ENCODE data around the gene RNF8.
"Not testable (repeated sequence)": the region's sequence is repeated elsewhere in the genome, so short reads cannot be mapped to it uniquely, and the experiment has no call there.

Gene RNF8

GRCh38 chr6:37321101-37321500 lies 32.7 kb upstream of the RNF8 start:
- DNase-seq (ENCODE audit: low read depth) = no peak

- no peak for DNase-seq (ENCODE audit: low read depth)
Measured at GRCh38 chr6:37321516-37322415, 32.0 kb upstream of the RNF8 start.

GRCh38 chr6:37323580-37323979 lies 30.2 kb upstream of the RNF8 start:
- DNase-seq (ENCODE audit: low read depth) = no peak

- DNase-seq (ENCODE audit: low read depth) = no peak
Measured at GRCh38 chr6:37324131-37325033, 29.4 kb upstream of the RNF8 start.

GRCh38 chr6:37330345-37330744 lies 23.4 kb upstream of the RNF8 start:
- DNase-seq (ENCODE audit: low read depth) = not testable (repeated sequence)

- no peak for DNase-seq (ENCODE audit: low read depth)
Measured at GRCh38 chr6:37331047-37331446, 22.7 kb upstream of the RNF8 start.

GRCh38 chr6:37332894-37333293 lies 20.9 kb upstream of the RNF8 start:
- no peak for DNase-seq (ENCODE audit: low read depth)

GRCh38 chr6:37334047-37334446 lies 19.7 kb upstream of the RNF8 start:
- DNase-seq (ENCODE audit: low read depth) = no peak

- DNase-seq (ENCODE audit: low read depth) = not testable (repeated sequence)
Measured at GRCh38 chr6:37338317-37338716, 15.5 kb upstream of the RNF8 start.

- DNase-seq (ENCODE audit: low read depth) = no peak
Measured at GRCh38 chr6:37338745-37339255, 15.0 kb upstream of the RNF8 start.

GRCh38 chr6:37339741-37340638 lies 13.8 kb upstream of the RNF8 start:
- no peak for DNase-seq (ENCODE audit: low read depth)

- no peak for DNase-seq (ENCODE audit: low read depth)
Measured at GRCh38 chr6:37340639-37340943, 13.2 kb upstream of the RNF8 start.

GRCh38 chr6:37343248-37343647 lies 10.5 kb upstream of the RNF8 start:
- DNase-seq (ENCODE audit: low read depth) = no peak

- DNase-seq (ENCODE audit: low read depth) = no peak
Measured at GRCh38 chr6:37344308-37344707, 9.5 kb upstream of the RNF8 start.

GRCh38 chr6:37345804-37346203 lies 8.0 kb upstream of the RNF8 start:
- DNase-seq (ENCODE audit: low read depth) = not testable (repeated sequence)

- DNase-seq (ENCODE audit: low read depth) = no peak
Measured at GRCh38 chr6:37347177-37347576, 6.6 kb upstream of the RNF8 start.

GRCh38 chr6:37347670-37348111 lies 6.1 kb upstream of the RNF8 start:
- no peak for DNase-seq (ENCODE audit: low read depth)

- no peak for DNase-seq (ENCODE audit: low read depth)
Measured at GRCh38 chr6:37351027-37351426, 2.8 kb upstream of the RNF8 start.

GRCh38 chr6:37352384-37352783 lies 1.4 kb upstream of the RNF8 start:
- DNase-seq (ENCODE audit: low read depth) = no peak

- no peak for DNase-seq (ENCODE audit: low read depth)
Measured at GRCh38 chr6:37354526-37355384, 972 bp downstream of the RNF8 start.

- no peak for DNase-seq (ENCODE audit: low read depth)
Measured at GRCh38 chr6:37357288-37357687, 3.5 kb downstream of the RNF8 start.

Measured in T follicular helper cell (primary cell).